ENCODE results near the gene MYL12B. TPM values are rescaled to one million over a fixed set of nuclear protein-coding genes. Genes with fewer than 3 reads are reported as not detected.

Gene MYL12B
- total RNA-seq, 1 experiment from 2014 or later = 166 TPM

- H2BK5ac ChIP-seq (ENCODE audit: insufficient read length, low read length) = no peak overlapping the region
- no peaks in the 10 kb centered on the region for H3K23me2 ChIP-seq (ENCODE audit: insufficient read length, low read depth, low read length, poor library complexity, severe bottlenecking)
- H4K8ac ChIP-seq (replicated peaks; ENCODE audit: insufficient read length, low read depth, low read length) = no peak overlapping the region
- Mint-ChIP-seq H3K9me3 (peaks cover 18 to 29% of the 10 kb centered on the region in 2 experiments), H3K27ac (no peak overlapping the region), H3K36me3 (ENCODE audit: insufficient read depth in 1 of 3, low read depth in 3 of 3) (peaks cover 11 to 20% (median 14%) of the 10 kb centered on the region in 3 experiments; a peak in 6 of 7 replicates), H3K4me3 (no peak overlapping the region), H3K4me1 (no peaks in the 10 kb centered on the region), H3K27me3 (ENCODE audit: low read depth) (no peaks in the 10 kb centered on the region)
- no peak overlapping the region for H3K27ac ChIP-seq (ENCODE audit: insufficient read length, low read depth, low read length)
- no peaks in the 10 kb centered on the region; the same call in 1 of the 2 replicates for H3K79me2 ChIP-seq (ENCODE audit: insufficient read depth, low read length)
- no peak overlapping the region for H3K18ac ChIP-seq (ENCODE audit: insufficient read length, low read depth, low read length)
- no peak overlapping the region for H4K91ac ChIP-seq (ENCODE audit: insufficient read length, low read depth, low read length)
- no peaks in the 10 kb centered on the region for H3K9me3 ChIP-seq (ENCODE audit: control insufficient read depth, low read depth, low read length)
- TF ChIP-seq, protein P1, sequence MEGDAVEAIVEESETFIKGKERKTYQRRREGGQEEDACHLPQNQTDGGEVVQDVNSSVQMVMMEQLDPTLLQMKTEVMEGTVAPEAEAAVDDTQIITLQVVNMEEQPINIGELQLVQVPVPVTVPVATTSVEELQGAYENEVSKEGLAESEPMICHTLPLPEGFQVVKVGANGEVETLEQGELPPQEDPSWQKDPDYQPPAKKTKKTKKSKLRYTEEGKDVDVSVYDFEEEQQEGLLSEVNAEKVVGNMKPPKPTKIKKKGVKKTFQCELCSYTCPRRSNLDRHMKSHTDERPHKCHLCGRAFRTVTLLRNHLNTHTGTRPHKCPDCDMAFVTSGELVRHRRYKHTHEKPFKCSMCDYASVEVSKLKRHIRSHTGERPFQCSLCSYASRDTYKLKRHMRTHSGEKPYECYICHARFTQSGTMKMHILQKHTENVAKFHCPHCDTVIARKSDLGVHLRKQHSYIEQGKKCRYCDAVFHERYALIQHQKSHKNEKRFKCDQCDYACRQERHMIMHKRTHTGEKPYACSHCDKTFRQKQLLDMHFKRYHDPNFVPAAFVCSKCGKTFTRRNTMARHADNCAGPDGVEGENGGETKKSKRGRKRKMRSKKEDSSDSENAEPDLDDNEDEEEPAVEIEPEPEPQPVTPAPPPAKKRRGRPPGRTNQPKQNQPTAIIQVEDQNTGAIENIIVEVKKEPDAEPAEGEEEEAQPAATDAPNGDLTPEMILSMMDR (conservative IDR thresholded peaks at IDR 0.05) = no peak
- H4K20me1 ChIP-seq (ENCODE audit: control insufficient read depth, insufficient read depth, insufficient read length) = no peaks in the 10 kb centered on the region
- no peak overlapping the region for H3K14ac ChIP-seq (ENCODE audit: insufficient read depth, low read length)
- H2BK15ac ChIP-seq (ENCODE audit: low read depth, low read length) = no peak overlapping the region
- no peak overlapping the region for H2AK5ac ChIP-seq (ENCODE audit: insufficient read length, low read length)
- no peak overlapping the region for H3K56ac ChIP-seq (ENCODE audit: insufficient read length, low read depth, low read length)
- H2BK20ac ChIP-seq (ENCODE audit: low read depth, low read length, poor library complexity, severe bottlenecking) = no peak overlapping the region
- no peak overlapping the region for H3K4me2 ChIP-seq (ENCODE audit: insufficient read depth, insufficient read length, low read length)
- no peaks in the 10 kb centered on the region for H3K4me1 ChIP-seq (ENCODE audit: insufficient read depth, low read length)
- H3K23ac ChIP-seq (ENCODE audit: insufficient read length, low read depth, low read length) = no peak overlapping the region
- no peak overlapping the region for H3K4ac ChIP-seq (ENCODE audit: low read depth, low read length)
- no peak for DNase-seq
- H3T11ph ChIP-seq (ENCODE audit: low read length) = no peak overlapping the region
- H2AFZ ChIP-seq (ENCODE audit: low read length) = no peak overlapping the region
- no peaks in the 10 kb centered on the region for H3K79me1 ChIP-seq (ENCODE audit: insufficient read depth, low read depth, low read length, poor library complexity, severe bottlenecking)
- no CpG with 5 or more reads among the region's 4 CpGs for WGBS (ENCODE audit: extremely low coverage, insufficient read length, low lambda C conversion rate)
- H2BK12ac ChIP-seq (ENCODE audit: insufficient read length, low read depth, low read length) = no peak overlapping the region
- H4K5ac ChIP-seq (ENCODE audit: insufficient read length, low read depth, low read length) = no peak overlapping the region
- H2BK120ac ChIP-seq (ENCODE audit: low read depth, low read length, poor library complexity, severe bottlenecking) = no peak overlapping the region
- no peaks in the 10 kb centered on the region for H3K27me3 ChIP-seq (ENCODE audit: insufficient read depth, low read length)
- no peak overlapping the region for H3K9ac ChIP-seq (ENCODE audit: extremely low read depth, insufficient read length, low read length)
Measured at GRCh38 chr18:3236470-3236869, 25.5 kb upstream of the MYL12B start.

Measured in H9 (cell line).